GM19238 (cell line): ENCODE data around the gene JPH2.

Experiments
- DNase-seq: peaks from one replicate; pipeline ENCODE4 v3.0.0; 2011; ENCODE audit warnings: low spot score; ENCODE audit not compliant: insufficient read length

Gene JPH2

GRCh38 chr20:44187772-44188709 lies 1.1 kb upstream of the JPH2 start:
- no peak for DNase-seq

GRCh38 chr20:44186674-44187053 lies 324 bp downstream of the JPH2 start:
- DNase-seq = no peak

GRCh38 chr20:44186201-44186600 lies 787 bp downstream of the JPH2 start:
- no peak for DNase-seq

- no peak for DNase-seq
These were observed 1.4 kb downstream of the JPH2 start for GRCh38 chr20:44185574-44185973.

- no peak for DNase-seq
These were observed 3.7 kb downstream of the JPH2 start for GRCh38 chr20:44183282-44183681.

GRCh38 chr20:44182863-44183262 lies 4.1 kb downstream of the JPH2 start:
- DNase-seq = no peak

GRCh38 chr20:44182135-44182765 lies 4.7 kb downstream of the JPH2 start:
- DNase-seq = no peak

GRCh38 chr20:44181611-44182010 lies 5.4 kb downstream of the JPH2 start:
- DNase-seq = no peak

GRCh38 chr20:44180814-44181213 lies 6.2 kb downstream of the JPH2 start:
- DNase-seq = no peak

- no peak for DNase-seq
These were observed 10.0 kb downstream of the JPH2 start for GRCh38 chr20:44176833-44177534.

GRCh38 chr20:44174996-44175765 lies 11.8 kb downstream of the JPH2 start:
- no peak for DNase-seq

GRCh38 chr20:44173846-44174245 lies 13.1 kb downstream of the JPH2 start:
- no peak for DNase-seq

GRCh38 chr20:44173116-44173515 lies 13.9 kb downstream of the JPH2 start:
- no peak for DNase-seq

GRCh38 chr20:44172572-44172950 lies 14.4 kb downstream of the JPH2 start:
- no peak for DNase-seq

GRCh38 chr20:44171775-44172571 lies 15.0 kb downstream of the JPH2 start:
- DNase-seq = no peak

GRCh38 chr20:44170816-44171410 lies 16.1 kb downstream of the JPH2 start:
- DNase-seq = no peak

- DNase-seq = no peak
These were observed 19.3 kb downstream of the JPH2 start for GRCh38 chr20:44167736-44168135.

GRCh38 chr20:44166477-44166876 lies 20.5 kb downstream of the JPH2 start:
- no peak for DNase-seq

- DNase-seq = no peak
These were observed 21.0 kb downstream of the JPH2 start for GRCh38 chr20:44166008-44166407.

GRCh38 chr20:44160133-44160532 lies 26.9 kb downstream of the JPH2 start:
- no peak for DNase-seq
